Measurements from ENCODE around the gene NTM.

Gene NTM

DNA sequence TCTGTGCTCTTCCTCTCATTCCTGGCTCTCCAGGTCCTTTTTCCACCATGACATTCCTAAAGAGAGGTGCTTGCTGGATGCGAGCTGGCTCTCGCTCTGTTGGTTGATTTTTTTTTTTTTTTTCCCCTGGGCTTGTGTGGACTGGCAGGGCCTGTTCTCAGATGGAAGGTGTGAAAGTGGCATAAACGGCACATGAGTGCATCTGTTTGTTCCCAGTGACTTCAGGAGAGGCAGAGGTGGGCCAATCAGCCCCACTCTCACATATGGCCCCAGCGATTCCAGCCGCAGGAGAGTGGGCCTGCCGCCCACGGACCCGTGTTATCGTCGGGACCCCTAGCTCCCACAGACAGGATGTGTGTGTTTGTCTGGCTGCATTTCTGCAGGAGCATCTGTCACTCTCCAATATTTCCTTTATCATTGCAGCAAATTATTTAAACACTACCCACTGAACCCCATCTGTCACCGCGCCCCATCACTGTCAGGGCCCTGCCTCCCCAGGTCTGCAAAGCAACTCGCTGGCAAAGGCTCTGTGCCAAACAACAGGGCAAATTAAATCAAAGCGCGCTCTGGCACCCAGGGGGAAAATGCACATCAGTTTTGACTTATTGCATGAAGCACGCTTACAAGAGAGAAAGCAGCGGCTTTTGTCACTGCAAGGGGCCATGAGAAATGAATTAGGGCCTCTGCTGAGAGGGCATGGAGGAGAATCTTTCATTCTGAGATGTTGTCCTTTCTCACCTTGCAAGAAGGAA, 886.3 kb downstream of the NTM start:
- DNase-seq, result no peak

DNA sequence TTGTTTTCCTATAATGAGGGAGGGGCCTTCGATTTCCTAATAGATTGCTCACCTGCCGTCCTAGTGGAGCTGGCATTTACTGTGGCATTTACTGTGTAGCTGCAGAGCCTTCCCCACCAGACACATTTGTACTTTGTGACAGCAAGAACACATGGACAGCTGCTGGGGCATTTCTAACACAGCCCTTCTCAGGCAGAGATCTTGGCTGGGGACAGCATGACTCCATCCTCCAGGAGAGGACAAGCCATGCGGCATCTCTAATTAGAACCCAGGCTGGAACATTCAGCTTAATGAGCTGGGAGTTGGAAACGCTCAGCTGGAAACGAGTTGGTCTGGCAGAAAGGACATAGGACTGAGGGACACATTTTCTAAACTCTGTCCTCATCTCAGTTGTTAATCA, 887.5 kb downstream of the NTM start:
- no peak for DNase-seq

- DNase-seq, result no peak
Observed at GRCh38 chr11:132258875-132259274, 888.5 kb downstream of the NTM start.

GRCh38 chr11:132260636-132261035, 890.2 kb downstream of the NTM start:
- DNase-seq, result no peak

GRCh38 chr11:132263241-132263640, 892.8 kb downstream of the NTM start:
- DNase-seq, result no peak

DNA sequence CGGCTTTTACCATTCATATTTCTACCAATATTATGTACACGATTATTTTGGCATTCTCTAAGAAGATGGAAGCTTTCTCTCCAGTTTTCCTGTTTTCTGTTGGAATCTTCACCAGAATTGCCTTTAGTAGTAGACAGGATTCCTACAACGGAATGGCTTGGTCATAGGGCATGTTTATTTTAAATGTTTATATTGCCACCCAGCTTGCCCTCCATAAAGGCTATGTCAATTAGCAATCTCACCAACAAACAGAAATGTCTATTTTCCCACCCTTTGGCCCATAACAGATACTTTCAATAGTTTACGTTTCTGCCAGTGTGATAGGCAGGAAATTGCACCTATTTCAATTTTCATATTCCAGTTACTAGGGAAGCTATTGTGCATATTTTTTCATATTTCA, 893.5 kb downstream of the NTM start:
- DNase-seq, result no peak

DNA sequence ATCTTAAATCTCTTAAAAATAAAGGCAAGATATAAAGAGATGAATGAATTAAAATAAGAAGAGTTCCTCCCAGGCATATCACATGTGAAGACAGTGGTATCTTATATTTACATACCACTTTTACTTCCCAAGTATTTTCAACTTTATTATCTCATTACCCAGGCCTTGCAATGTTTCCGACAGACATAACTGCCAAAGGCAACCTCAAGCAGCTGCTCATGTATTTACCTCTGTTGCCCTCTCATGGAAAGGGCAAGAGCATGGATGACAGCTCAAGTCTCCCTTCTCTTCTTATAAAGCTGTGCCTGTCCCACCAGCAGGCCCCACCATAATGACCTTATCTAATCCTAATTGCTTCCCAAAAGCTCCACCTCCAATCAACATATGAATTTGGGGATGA, 894.2 kb downstream of the NTM start:
- DNase-seq, result no peak

GRCh38 chr11:132278801-132279574, 908.6 kb downstream of the NTM start:
- DNase-seq, result no peak

DNA sequence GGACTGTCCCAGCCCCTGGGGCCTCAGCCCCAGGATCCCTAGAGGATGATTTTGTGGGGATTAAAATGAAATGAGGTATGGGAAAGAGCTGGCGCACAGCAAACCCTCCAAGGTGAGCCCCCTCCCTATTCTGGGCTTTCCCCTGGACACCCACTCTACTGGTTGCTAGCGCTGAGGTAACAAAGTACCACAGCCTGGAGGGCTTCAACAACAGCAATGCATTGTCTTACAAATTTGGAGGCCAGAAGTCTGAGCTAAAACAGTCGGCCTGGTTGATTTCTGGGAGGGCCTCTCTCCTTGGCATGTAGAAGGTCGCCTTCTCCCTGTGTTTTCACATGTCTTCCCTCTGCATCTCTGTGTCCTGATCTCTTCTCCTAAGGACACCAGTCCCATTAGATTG, 913.6 kb downstream of the NTM start:
- no peak for DNase-seq

- no peak for DNase-seq
Observed at GRCh38 chr11:132284611-132285010, 914.2 kb downstream of the NTM start.

DNA sequence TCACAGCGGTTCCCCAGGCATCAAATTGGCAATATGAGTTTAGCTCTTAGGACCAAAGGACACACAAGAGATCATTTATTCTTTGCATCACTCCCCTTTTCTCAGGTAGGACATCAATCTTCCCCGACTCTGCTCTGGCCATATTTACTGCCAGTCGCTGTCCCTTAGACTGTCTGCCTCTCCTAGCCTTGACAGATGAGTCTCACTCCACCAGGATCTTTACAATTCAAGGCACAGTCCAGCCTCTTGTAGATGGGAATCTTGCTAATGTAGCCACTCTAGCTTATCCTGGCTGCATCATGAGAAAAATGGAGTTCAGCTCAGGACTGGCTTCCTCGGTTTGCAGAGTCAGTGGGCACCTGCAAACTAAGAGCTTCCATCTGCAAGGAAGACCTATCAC, 915.2 kb downstream of the NTM start:
- DNase-seq, result no peak

- no peak for DNase-seq
Observed at GRCh38 chr11:132286106-132286505, 915.7 kb downstream of the NTM start.

DNA sequence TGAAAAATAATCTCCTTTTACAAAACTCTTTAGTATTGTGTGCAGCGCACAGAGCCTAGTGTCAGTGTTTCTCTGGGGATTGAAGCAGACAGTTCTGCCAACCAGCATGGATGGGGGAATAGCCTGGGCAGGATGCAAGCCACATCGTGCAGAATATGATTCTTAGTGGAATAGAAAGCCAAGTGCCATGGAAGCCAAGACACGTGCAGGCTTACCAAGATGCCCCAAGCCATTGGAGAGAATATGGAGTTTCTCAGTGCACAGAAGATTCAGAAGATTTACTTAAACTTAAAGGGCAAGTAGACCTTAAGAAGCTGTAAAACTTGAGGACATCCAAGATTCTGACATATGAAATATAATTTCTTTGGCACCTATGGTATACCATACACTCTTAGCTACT, 917.6 kb downstream of the NTM start:
- no peak for DNase-seq

- no peak for DNase-seq
Observed at GRCh38 chr11:132289590-132290256, 919.3 kb downstream of the NTM start.

DNA sequence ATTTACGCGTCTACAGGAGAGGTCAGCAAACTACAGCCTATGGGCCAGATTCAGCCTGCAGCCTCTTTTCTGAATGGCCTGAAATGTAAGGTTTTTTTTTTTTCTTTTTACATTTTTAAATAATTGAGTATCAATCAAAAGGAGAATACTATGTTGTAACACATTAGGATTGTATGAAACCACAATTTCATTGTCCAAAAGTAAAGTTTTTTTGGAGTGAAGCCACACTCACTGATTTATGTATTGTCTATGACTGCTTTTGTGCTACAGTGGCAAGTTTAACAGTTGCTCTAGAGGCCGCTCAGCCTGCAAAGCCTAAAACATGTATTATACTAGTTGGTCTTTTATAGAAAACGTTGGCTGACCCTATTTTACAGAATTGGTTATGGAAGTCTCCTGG, 923.2 kb downstream of the NTM start:
- no peak for DNase-seq

DNA sequence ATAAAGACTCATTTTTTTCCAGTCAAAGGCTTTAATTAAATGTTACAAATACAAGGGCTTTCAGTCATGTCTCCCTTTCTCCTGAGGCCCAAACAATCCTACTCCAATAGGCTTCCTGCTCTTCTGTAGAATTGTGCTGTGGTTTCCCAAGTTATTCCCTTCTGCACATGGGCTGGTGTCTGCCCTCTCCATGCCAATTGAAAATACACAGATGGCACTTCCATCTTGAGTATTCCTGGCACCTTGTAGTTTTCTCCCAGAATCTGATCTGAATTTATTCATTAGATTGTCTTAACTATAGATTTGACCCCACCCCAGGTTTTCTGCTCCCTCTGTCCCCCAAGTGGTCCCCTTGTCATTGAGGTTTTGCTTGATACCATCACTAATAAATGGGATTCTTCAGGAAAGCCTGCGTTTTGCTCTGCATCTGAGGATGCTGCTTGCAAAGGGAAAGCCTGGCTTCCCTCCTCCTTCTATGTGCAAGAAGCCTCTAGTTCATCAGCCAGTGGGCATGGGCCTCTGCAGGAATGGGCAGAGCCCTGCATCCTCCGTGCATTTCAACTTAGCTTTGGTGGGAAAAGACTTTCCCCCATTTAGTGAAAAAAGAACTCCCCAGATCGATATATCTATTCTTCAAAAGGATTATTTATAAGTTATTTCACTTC, 926.7 kb downstream of the NTM start:
- DNase-seq, result no peak

GRCh38 chr11:132298357-132298756, 927.9 kb downstream of the NTM start:
- no peak for DNase-seq

GRCh38 chr11:132300283-132300682, 929.9 kb downstream of the NTM start:
- DNase-seq, result no peak

DNA sequence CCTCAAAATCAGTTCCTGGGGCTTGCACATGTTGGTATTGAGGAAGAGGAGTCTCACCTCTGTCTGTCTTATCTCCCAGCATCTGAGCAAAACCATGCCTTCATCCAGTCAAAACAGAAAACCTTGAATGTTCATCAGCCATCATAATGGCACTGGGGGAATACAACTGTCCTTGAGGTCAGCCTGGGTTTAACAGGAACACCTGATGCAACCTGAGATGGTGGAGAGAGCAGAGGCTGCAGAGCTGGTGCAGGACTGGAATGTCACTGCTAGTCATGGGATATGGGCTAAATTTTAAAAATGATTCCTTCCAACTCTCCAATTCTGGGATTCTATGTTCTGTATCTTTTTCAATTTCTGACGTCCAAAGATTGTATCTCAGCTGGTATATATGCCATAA, 931.0 kb downstream of the NTM start:
- DNase-seq, result no peak

DNA sequence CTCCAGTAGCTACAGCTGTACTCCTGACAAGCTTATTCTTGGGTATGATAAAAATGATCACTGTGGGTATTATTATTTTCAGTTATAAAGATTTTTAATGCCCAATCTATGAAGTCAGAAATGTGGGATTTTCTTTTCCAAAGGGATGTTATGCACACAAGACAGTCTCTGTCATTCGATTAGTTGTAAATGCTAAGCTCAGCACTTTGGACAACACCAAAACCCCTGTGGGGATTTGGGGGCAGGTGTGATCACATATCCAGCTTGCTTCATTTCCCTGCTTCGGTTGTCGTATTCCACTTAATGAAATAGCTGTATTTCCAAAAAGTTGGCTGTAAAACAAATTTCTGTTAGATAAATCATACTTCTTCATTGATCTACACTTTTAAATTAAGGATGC, 931.5 kb downstream of the NTM start:
- DNase-seq, result no peak

DNA sequence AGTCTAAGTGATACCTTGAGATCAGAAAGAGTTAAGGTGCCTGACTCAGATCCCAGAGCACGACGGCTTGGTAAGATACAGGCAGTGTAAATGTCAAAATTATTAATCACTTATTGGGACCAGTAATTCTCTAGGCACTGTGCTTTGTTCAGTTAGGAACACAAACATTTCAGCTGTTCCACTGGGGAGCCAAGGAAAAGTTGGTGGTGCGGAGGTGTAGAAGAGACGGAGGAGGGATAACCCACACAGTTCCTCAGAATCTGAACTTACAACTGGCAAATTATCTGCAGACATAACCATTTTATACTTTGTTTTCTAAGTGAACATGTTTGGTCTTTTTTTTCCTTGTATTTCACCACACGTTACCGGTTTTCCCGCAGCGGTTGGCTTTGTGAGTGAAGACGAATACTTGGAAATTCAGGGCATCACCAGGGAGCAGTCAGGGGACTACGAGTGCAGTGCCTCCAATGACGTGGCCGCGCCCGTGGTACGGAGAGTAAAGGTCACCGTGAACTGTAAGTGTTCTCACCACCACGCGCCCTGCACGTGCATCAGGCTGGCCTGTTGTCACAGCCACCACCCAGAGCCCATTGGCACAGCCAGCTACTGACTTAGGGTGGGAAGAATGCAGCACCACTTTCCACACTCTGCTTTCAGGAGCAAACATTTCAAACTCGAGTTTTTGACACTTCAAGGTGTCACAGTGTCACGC, 937.0 kb downstream of the NTM start:
- no peak for DNase-seq

Data from NCI-H2107 (cell line).